NCI-H2029 treated with DMSO at 0.1 percent for 48 hours (cell line): Measurements from ENCODE around the gene DES.

Source experiments
- DNase-seq: peaks from one replicate; lab custom pipeline; 2025; lab: John Stamatoyannopoulos, UW

DES gene

DNA sequence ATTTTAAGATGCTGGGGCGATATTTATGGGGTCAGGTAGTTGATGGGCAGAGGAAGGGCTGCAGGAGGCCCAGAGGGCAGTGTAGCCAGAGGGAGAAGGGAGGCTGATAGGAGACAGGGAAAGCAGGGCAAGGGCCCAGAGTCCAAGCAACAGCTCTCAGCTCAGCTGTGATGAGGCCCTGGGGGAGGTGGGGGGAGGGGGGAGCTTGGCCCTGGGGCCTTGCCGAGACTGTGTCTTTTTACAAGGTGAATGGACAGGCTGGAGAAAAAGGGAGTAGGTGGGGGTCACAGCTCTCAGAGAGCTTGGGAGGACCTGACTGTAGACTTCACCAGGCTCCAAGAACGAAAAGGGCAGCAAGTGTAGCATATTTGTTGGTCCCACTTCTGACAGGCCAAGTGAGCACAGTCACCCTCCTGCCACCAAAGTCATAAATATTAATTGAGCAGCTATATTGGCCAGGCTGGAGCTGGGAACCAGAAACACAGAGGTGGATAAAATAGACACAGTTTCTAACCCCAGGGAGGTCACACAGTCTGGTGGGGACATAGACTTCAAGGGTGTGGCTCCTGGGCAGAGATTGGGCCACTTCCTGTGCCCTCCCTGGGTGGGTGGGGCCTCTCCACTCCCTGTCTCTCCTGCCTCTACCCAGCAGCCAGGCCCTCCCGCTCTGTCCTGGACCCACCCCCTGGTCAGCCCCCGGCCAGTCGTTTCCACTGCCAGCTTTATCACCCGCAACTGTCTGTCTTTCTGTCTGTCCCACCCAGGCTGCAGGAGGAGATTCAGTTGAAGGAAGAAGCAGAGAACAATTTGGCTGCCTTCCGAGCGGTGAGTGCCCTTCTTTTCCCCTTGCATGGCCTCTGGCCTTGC is 1.4 kb downstream of the DES start:
- no peak for DNase-seq

DNA sequence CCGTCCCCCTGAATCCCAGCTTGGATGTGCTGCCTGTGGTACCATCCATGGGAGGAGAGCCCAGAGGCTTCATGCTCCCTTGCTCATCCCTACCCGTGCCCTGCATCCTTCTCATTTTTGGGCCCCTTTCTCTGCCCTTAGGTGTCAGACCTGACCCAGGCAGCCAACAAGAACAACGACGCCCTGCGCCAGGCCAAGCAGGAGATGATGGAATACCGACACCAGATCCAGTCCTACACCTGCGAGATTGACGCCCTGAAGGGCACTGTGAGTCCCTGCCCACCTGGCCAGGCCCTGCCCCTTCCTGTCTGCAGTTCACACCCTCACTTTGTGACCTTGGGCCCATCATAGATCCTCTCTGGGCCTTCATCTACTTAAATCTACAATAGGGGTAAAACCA is 2.5 kb downstream of the DES start:
- no peak for DNase-seq

DNA sequence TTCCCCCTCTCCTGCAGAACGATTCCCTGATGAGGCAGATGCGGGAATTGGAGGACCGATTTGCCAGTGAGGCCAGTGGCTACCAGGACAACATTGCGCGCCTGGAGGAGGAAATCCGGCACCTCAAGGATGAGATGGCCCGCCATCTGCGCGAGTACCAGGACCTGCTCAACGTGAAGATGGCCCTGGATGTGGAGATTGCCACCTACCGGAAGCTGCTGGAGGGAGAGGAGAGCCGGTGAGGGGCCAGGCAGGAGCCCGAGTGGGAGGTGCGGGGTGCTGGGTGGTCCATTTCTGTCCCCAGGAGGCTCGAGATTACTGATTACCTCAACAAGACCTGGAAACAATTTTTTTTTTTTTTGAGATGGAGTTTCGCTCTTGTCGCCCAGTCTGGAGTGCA is 3.1 kb downstream of the DES start:
- DNase-seq, result no peak

DNA sequence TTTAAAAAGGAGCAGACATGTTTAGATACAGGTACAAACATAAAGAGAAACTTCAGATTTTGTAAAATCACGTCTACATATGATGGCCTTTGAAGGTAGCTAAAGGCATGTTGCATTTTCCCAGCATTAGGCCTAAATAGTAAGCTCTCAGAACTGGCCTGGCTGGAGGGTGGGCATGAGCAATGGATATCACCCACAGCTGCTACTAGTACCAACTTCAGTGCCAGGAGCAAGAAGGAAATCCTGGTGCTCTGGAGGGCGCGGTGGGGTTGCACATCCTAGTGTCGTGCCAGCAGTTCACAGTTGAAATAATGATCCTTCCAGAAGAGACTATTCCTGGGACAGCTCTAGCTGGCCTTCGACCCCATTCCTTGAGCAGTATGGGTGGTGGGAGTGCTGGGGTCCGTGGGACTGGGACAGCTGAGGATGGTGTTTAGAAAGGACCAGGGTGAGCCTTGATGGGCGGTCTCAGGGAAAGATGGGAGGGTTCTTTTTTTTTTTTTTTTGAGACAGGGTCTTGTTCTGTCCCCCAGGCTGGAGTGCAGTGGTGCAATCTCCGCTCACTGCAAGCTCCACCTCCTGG is 4.9 kb downstream of the DES start:
- no peak for DNase-seq

DNA sequence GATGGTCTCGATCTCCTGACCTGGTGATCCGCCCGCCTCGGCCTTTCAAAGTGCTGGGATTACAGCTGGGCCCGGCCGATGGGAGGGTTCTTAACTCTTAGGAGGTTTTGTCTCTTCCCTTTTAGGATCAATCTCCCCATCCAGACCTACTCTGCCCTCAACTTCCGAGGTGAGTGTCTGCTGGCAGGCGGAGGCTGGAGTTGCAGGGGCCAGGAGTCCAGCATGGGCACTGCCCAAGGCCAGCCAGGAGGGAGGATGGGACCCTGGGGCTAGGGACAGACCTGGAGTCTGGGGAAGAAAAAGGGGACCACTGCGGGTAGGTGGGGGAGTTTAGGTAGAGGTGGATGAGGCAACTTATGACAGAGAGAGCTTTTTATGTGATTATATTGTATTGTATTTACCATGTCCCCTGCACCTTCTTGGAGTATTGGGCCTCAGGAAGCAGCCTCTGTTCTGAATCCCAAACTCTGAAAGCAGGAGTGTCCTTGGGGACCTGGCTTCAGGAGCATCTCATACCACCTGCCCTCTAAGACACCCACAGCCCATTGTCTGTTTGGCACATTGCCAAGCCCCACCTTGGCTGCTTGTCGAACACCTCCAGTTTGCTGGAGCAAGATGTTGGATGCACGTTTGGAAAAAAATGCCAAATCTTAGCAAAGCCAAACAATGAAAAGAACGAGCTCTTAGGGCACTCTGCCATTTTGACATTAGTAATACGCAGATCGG is 5.6 kb downstream of the DES start:
- DNase-seq, result no peak

DNA sequence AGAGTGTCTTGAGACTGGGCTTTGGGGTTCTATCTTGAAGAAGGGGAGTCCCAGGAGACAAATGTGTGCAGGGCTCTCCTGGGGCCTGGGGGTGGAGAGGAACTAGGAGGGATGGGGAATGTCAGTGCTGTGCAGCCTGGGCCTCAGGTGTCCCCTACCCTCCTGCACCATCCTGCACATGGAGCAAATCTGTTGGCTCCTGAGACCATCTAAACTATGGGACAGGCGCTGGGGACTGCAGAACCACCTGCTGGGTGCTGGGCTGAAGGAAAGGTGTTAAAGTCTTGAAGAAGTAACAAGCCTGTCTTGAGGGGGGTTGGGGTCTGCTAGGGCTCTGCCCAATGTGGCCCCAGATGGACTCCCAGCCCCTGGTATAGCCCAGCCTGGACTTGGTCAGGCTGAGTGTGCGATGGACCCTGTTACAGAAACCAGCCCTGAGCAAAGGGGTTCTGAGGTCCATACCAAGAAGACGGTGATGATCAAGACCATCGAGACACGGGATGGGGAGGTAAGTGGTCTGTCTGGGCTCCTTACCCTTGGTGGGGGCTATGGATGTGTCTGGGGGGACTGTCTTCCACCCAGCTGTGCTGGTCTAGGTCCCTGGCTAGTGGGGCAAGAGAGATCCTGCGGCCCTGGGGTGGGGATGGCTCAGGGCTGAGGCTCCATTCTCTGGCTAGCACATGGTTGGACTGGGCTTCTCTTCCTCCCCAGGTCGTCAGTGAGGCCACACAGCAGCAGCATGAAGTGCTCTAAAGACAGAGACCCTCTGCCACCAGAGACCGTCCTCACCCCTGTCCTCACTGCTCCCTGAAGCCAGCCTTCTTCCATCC is 7.3 kb downstream of the DES start:
- no peak for DNase-seq

DNA sequence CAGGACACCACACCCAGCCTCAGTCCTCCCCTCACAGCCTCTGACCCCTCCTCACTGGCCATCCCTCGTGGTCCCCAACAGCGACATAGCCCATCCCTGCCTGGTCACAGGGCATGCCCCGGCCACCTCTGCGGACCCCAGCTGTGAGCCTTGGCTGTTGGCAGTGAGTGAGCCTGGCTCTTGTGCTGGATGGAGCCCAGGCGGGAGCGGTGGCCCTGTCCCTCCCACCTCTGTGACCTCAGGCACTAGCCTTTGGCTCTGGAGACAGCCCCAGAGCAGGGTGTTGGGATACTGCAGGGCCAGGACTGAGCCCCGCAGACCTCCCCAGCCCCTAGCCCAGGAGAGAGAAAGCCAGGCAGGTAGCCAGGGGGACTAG is 7.9 kb downstream of the DES start:
- no peak for DNase-seq

DNA sequence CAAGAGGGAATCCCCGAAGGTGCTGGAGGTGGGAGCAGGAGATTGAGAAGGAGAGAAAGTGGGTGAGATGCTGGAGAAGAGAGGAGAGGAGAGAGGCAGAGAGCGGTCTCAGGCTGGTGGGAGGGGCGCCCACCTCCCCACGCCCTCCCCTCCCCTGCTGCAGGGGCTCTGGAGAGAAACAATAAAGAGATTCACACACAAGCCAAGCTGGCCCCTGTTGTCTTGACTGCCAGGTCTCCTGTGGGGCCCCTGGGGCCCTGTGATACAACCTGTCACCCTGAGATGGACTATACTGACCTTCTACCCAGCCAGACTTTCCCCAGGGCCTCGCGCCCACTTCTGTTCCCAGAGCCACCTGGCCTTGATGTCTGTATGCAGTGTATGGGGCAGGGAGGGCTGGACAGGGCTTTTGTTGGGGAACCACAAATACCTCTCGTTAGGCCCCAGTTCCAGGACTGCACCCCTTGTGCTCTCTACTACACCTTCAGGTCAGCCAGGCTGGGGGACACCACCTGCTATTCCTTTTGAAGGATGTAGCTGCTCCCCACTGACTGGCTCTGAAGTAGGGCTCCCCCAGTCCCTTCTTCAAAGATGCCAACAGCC is 8.5 kb downstream of the DES start:
- no peak for DNase-seq

DNA sequence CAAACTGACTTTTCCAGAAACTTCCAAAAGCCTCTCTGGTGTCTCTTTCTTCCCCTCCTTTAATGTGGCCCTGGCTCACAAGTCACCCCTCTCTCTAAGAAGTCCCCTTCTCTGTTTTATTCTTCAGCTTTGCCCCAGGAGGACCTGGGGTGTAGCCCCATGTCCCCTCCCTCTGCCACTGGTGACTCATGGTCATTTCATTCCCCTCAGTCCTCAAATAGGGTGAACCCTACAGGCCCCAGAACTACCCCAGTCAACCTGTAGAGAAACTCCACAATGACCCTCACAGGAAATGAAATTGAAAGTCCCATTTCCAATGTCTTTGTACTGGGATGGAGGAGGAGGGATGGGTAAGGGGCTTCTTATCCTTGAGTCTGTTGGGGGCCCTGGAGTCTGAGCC is 10.3 kb downstream of the DES start:
- no peak for DNase-seq

DNA sequence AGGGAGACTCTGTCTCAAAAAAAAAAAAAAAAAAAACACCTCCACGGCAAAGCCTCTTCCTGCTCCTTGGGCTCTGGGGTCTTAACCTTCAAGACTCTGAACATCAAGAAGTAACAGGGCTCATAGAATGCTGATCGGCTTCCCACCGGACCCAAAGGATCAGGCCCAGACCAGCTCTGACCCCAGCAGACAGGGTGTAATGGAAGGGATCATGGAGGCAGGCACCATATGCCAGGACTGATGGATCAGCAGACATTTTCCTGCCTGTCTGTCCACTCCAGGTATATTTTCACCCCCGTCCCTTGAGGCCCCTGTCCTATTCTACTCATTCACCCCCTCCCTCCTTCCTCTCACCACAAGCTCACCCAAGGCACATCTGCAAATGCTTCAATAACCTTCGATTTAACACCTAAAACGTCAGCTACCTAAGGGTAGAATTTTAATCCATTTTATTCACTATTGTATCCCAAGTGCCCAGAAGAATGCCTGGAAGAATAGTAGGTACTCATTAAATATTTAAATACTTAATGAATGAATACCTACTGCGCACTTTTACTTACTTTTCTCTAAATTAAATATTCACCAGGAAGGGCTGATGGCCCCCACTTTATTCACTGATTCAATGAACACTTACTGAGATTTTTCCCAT is 11.9 kb downstream of the DES start:
- DNase-seq, result no peak

DNA sequence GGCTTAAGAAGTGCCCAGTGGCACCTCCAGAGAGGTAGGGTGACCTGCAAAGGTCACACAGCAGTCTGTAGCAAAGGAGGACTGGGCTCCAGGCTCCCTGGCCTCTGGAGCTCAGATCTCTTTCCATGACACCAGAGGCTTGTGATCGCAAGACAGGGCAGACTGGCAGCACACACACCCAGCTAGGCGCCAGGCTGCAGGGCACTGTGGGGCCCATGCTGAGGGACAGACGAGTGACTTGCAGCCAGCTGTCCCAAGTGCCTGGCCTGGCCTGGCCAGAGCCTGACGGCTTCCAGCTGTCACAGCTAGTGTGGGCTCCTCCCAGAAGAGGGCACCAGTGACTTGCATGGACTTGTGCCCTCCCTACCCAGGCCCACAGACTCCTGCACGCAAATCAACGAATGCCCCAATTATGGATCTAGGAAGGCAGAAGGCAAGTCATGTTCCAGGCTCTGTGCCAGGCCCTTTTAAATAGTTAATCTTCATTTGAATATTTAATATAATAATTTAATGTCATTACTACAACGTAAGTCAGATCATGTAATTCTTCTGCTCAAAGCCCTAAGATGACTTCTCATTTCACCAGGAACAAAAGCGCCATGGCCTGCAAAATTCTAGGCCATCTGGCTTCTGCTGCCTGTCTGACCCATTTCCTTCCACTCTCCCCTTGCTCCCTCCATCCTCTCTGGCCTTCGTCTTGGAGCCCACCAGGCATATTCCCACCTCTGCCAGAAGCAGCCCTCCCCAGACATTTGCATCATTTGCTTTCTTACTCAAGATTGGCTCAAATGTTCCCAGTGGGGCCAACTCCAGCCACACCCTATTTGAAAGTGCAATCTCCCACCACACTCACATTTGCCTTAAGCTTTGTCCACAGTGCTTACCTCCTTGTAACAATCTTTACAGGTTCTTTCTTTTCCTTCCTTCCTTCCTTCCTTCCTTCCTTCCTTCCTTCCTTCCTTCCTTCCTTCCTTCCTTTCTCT is 12.7 kb downstream of the DES start:
- no peak for DNase-seq

DNA sequence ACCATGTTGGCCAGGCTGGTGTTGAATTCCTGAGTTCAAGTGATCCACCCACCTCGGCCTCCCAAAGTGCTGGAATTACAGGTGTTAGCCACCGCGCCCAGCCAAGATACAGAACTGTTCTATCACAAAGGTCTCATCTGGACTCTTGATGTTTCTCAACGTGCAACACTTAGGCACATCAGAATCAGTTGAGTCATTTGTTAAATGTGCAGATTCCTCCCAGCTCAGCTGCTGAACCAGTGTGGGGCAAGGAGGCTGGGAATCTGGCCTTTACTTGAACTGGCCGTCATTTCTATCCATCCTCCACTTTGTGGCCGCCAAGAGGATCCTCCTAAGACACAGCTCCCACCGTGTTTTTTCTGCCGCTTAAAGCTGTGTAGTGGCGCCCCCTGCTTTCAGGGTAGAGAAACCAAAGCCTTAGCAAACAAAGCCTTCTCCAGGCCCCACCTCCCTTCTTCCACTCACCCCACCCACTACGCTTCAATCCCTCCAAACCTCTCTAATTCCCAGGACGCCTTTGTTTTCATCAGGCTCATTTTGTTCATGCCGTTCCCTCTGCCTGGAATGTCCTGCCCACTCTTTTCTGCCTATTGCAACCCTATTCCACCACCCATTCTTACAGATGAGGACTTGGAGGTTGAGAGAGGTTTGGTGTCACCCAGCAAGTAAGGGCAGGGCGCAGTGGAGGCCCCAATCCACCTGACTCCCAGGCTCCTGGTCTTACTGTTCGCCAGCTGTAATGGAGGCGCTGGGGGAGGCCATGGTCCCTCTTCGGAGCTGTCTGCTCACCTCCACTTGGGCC is 15.7 kb downstream of the DES start:
- no peak for DNase-seq

DNA sequence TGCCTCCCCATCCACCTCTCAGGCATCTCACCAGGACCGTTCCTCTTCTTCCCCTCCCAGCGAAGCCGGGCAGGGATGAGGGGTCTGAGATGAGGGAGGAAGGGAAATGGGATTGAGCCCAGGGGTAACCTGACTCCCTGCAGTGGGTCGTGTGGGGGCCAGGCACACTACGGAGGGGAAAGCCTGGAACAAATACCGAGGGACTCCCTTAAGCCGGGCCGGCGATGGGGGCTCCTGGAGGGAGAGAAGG is 16.2 kb downstream of the DES start:
- no peak for DNase-seq

DNA sequence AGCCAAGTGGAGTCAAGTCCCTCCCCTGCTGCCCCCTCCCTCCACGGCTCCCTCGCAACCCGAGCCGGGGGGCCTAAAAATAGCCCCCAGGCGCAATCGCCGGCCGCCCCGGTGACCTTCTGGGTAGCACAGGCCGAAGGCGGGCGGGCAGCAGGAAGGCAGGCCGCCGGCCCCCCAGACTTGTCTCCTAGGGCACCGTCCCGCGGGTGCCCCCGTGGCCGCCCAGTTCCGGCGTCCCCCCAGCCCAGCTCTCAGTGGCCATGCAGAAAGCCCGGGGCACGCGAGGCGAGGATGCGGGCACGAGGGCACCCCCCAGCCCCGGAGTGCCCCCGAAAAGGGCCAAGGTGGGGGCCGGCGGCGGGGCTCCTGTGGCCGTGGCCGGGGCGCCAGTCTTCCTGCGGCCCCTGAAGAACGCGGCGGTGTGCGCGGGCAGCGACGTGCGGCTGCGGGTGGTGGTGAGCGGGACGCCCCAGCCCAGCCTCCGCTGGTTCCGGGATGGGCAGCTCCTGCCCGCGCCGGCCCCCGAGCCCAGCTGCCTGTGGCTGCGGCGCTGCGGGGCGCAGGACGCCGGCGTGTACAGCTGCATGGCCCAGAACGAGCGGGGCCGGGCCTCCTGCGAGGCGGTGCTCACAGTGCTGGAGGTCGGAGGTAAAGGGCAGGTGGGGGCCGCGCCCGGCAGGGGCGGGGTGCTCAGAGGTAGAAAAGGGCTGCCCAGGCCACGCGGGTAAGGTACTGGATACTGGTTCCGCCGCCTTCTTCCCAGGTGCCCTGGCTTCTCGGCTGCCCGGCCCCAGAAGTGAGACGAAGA is 16.7 kb downstream of the DES start, which contains the start of gene SPEG:
TSS of gene SPEG (plus strand) at position 126 of the 808 bp plus-strand sequence. CDS start at position 261, 135 bp downstream.
- DNase-seq, result no peak

DNA sequence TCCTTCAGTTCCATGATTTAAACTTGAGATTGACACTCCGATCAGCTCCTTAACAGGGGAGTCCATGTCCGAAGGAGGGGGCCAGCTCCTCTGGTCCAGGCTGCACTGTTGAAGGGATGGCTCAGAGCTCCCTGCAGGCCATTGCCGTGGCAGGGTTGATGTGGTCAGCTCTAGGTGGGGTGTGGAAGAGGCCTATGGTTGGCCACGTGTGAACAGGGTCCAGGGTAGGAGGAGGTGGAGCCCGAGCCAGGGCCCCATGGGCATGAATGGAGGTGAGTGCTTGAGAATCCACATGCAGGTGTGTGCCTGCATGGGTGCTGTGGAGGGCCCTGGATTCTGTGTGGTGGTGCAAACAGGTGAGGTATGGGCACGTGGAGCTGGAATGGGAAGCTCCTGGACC is 17.5 kb downstream of the DES start:
- no peak for DNase-seq

DNA sequence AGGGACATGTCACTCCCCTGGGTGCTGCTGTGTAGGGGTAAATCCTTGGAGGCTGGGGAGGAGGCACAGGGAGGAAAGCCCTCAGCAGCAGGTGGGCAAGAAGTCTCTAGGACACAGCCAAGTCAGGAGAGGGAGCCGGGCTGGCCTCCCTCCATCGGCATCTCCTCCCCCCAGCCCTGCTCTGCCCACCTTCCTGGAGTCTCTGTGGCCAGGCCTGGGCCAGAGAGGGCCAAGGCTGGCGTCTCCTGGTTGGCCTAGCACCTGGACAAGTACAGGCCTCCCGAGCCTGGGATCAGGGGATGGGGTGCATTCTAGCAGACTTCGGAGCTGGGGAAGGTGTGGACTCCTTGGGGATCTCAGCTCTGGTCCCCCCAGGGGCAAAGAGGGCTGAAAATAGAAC is 18.3 kb downstream of the DES start:
- no peak for DNase-seq

DNA sequence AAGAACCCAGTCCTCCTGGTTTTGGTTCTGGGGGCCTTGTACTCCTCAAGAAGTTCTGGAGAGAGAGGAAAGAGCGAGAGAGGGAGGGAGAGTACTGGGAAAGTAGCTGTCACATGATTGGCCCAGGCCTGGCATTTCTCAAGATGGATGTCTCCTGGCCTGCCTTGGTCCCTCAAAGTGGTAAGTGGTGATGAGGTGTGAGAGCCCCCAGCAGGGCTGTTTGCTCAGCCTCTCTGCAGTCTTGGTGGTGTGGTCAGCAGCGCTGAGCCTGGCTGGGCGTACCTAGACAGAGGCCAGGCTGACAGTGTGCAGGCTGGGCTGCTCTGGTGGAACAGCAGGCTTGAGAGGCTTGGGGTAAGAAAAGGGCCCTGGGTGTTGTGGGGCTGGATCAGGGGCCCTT is 19.0 kb downstream of the DES start:
- no peak for DNase-seq

DNA sequence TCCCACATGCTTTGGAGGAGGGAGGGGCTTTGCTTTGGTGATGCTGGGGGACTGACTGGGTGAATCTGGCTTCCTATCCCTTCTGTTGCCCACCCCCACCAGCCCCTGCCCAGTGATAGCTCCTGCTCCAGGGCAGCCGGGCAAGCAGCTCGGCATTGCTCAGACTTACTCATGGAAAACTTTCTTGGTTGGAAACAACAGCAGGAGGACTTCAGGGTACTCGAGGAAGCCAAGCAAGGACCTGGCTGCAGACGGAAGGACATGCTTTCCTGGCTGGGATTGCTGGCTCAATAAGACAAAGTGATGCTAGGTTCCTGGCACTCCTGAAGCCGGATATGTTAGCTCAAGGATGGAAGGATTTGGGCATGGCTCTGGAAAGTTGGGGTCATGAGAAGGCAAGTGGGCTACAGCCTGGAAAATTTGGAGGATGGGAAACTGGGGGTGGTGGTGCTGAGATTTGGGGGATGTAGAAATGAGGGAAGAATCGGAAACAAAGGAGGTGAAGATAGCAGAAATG is 19.6 kb downstream of the DES start:
- DNase-seq, result no peak
